ENCODE measurements around the gene KIF5A. TPM values are rescaled to one million over a fixed set of nuclear protein-coding genes. Genes with fewer than 3 reads are reported as not detected.

The KIF5A gene
- total and polyA plus RNA-seq, 4 donors: 0.05 to 0.34 (median 0.14) TPM

DNA sequence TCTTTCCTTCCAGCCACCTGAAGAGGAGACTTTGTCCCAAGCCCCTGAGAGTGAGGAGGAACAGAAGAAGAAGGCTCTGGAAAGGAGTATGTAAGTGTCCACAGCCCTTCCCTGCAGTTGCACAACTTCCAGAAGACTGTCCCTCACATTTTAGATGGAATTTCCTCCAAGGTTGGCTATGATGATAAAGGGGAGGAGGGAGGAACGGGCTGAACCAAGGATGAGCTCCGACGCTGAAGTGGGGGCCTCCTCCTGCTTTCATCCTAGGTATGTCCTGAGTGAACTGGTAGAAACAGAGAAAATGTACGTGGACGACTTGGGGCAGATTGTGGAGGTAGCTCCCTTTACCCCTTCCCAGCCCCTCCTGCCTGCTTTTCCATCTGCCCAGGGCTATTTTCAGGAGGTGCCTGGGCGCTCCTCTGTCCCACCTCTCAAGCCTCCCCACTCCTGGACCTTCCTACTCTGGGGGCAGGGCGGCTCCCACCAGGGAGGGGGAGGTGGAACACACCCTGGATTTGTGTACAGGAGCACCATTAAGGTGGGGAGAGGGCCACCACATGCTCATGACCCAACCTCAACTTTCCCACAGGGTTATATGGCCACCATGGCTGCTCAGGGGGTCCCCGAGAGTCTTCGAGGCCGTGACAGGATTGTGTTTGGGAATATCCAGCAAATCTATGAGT, 63.7 kb downstream of the KIF5A start:
- DNase-seq: no peak
- Histone ChIP-seq H3K27ac (ENCODE audit: low read depth in 1 of 2, low read length in 1 of 2) (no peak overlapping the region), H3K9me3 (ENCODE audit: control insufficient read depth in 4 of 4, insufficient read depth in 3 of 4, low read length in 3 of 4) (no peaks in the 10 kb centered on the region), H3K4me3 (no peak overlapping the region), H3K36me3 (ENCODE audit: control insufficient read depth in 4 of 4, insufficient read depth in 4 of 4, low read length in 4 of 4) (peaks cover 0 to 27% (median 0%) of the 10 kb centered on the region in 4 donors), H3K4me1 (ENCODE audit: control insufficient read depth in 5 of 5, insufficient read depth in 5 of 5, low read length in 5 of 5) (peaks cover 0 to 21% (median 6%) of the 10 kb centered on the region in 5 donors), H3K27me3 (ENCODE audit: control insufficient read depth in 3 of 3, insufficient read depth in 3 of 3, low read length in 2 of 3) (peaks cover 0 to 10% (median 4%) of the 10 kb centered on the region in 3 donors), H3K9ac (ENCODE audit: insufficient read depth in 1 of 2, low read length in 2 of 2) (no peak overlapping the region)
- no peak for ATAC-seq (ENCODE audit: insufficient read depth, low FRiP score)
- WGBS, 2 donors: 85 to 86% methylated on average over 10 of the region's 10 CpGs
- TF ChIP-seq, protein P1, sequence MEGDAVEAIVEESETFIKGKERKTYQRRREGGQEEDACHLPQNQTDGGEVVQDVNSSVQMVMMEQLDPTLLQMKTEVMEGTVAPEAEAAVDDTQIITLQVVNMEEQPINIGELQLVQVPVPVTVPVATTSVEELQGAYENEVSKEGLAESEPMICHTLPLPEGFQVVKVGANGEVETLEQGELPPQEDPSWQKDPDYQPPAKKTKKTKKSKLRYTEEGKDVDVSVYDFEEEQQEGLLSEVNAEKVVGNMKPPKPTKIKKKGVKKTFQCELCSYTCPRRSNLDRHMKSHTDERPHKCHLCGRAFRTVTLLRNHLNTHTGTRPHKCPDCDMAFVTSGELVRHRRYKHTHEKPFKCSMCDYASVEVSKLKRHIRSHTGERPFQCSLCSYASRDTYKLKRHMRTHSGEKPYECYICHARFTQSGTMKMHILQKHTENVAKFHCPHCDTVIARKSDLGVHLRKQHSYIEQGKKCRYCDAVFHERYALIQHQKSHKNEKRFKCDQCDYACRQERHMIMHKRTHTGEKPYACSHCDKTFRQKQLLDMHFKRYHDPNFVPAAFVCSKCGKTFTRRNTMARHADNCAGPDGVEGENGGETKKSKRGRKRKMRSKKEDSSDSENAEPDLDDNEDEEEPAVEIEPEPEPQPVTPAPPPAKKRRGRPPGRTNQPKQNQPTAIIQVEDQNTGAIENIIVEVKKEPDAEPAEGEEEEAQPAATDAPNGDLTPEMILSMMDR (IDR thresholded peaks at IDR 0.05; ENCODE audit: control extremely low read depth, extremely low read depth): no peak

GRCh38 chr12:57614178-57614947, 64.5 kb downstream of the KIF5A start:
- Histone ChIP-seq H3K27ac (ENCODE audit: low read depth in 1 of 2, low read length in 1 of 2) (no peak overlapping the region), H3K27me3 (ENCODE audit: control insufficient read depth in 3 of 3, insufficient read depth in 3 of 3, low read length in 2 of 3) (peaks cover 0 to 16% (median 9%) of the 10 kb centered on the region in 3 donors), H3K4me3 (no peak overlapping the region), H3K36me3 (ENCODE audit: control insufficient read depth in 4 of 4, insufficient read depth in 4 of 4, low read length in 4 of 4) (peaks cover 0 to 22% (median 0%) of the 10 kb centered on the region in 4 donors), H3K9ac (ENCODE audit: insufficient read depth in 1 of 2, low read length in 2 of 2) (no peak overlapping the region), H3K9me3 (ENCODE audit: control insufficient read depth in 4 of 4, insufficient read depth in 3 of 4, low read length in 3 of 4) (no peaks in the 10 kb centered on the region), H3K4me1 (ENCODE audit: control insufficient read depth in 5 of 5, insufficient read depth in 5 of 5, low read length in 5 of 5) (peaks cover 0 to 17% (median 6%) of the 10 kb centered on the region in 5 donors)
- DNase-seq (no peak), ATAC-seq (ENCODE audit: insufficient read depth, low FRiP score) (no peak)
- 47 to 62% methylated on average over 14 of the region's 14 CpGs for WGBS, 2 donors
- TF ChIP-seq, protein P1 (IDR thresholded peaks at IDR 0.05; ENCODE audit: control extremely low read depth, extremely low read depth): no peak

- Histone ChIP-seq H3K27me3 (ENCODE audit: control insufficient read depth in 3 of 3, insufficient read depth in 3 of 3, low read length in 2 of 3) (peaks cover 0 to 23% (median 12%) of the 10 kb centered on the region in 3 donors), H3K9me3 (ENCODE audit: control insufficient read depth in 4 of 4, insufficient read depth in 3 of 4, low read length in 3 of 4) (no peaks in the 10 kb centered on the region), H3K9ac (ENCODE audit: insufficient read depth in 1 of 2, low read length in 2 of 2) (no peak overlapping the region), H3K27ac (ENCODE audit: low read depth in 1 of 2, low read length in 1 of 2) (no peak overlapping the region), H3K36me3 (ENCODE audit: control insufficient read depth in 4 of 4, insufficient read depth in 4 of 4, low read length in 4 of 4) (peaks cover 0 to 22% (median 0%) of the 10 kb centered on the region in 4 donors), H3K4me3 (no peak overlapping the region), H3K4me1 (ENCODE audit: control insufficient read depth in 5 of 5, insufficient read depth in 5 of 5, low read length in 5 of 5) (peaks cover 0 to 12% (median 8%) of the 10 kb centered on the region in 5 donors)
- 84 to 85% methylated on average over 11 of the region's 11 CpGs for WGBS, 2 donors
- TF ChIP-seq, protein P1 (IDR thresholded peaks at IDR 0.05; ENCODE audit: control extremely low read depth, extremely low read depth): no peak
- no peak for DNase-seq
- no peak for ATAC-seq (ENCODE audit: insufficient read depth, low FRiP score)
These were observed 65.2 kb downstream of the KIF5A start for GRCh38 chr12:57614948-57615500.

All from lung (tissue), 12 donors.